ENCODE data around the gene DAPK1. TPM values are rescaled to one million over a fixed set of nuclear protein-coding genes. Genes with fewer than 3 reads are reported as not detected.

DAPK1 gene
- total and polyA plus RNA-seq, 2 experiments from 2014 or later: 44.4 to 62.3 TPM

DNA sequence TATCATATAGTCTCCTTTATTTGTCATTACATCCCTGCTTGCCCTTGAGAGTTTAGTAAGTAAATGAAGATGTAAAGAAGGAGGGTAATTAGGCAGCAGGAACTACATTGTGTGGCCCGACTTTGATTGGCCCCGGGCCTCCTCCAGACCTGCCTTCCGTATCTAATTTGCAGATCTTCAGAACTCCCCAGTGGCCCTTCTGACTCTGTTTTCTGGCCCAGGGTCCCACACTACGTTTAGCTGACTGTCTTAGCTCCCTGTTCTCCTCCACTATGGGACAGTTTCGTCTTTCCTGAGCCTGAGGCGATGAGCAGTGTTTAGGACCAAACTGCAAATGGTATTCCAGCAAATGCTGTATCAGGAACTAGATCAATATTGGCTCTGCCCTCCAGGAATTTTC is 206.7 kb downstream of the DAPK1 start:
- no peaks in the 10 kb centered on the region for H4K20me1 ChIP-seq (ENCODE audit: insufficient read depth, poor library complexity, severe bottlenecking)
- H3K4me3 ChIP-seq: no peak overlapping the region
- no peaks in the 10 kb centered on the region for H3K27me3 ChIP-seq
- H2AFZ ChIP-seq: no peak overlapping the region
- H3K4me1 ChIP-seq (ENCODE audit: insufficient read depth): peaks cover 3% of the 10 kb centered on the region
- H3K27ac ChIP-seq: peak overlapping the region; percentile 55
- WGBS (ENCODE audit: low lambda C conversion rate, missing lambda C conversion rate): 71% methylated on average over 6 of the region's 6 CpGs
- no peak for DNase-seq (ENCODE audit: low spot score)
- no peaks in the 10 kb centered on the region for H3K9me2 ChIP-seq (replicated peaks; ENCODE audit: insufficient read depth)
- H3K36me3 ChIP-seq (replicated peaks; ENCODE audit: insufficient read depth, low read depth): no peaks in the 10 kb centered on the region
- TF ChIP-seq EZH2 (IDR thresholded peaks at IDR 0.05; ENCODE audit: borderline replicate concordance) (no peak), EZH2phosphoT487 (IDR thresholded peaks at IDR 0.05; ENCODE audit: low read depth, severe bottlenecking, unreplicated experiment) (no peak)
- TF ChIP-seq, protein P1, sequence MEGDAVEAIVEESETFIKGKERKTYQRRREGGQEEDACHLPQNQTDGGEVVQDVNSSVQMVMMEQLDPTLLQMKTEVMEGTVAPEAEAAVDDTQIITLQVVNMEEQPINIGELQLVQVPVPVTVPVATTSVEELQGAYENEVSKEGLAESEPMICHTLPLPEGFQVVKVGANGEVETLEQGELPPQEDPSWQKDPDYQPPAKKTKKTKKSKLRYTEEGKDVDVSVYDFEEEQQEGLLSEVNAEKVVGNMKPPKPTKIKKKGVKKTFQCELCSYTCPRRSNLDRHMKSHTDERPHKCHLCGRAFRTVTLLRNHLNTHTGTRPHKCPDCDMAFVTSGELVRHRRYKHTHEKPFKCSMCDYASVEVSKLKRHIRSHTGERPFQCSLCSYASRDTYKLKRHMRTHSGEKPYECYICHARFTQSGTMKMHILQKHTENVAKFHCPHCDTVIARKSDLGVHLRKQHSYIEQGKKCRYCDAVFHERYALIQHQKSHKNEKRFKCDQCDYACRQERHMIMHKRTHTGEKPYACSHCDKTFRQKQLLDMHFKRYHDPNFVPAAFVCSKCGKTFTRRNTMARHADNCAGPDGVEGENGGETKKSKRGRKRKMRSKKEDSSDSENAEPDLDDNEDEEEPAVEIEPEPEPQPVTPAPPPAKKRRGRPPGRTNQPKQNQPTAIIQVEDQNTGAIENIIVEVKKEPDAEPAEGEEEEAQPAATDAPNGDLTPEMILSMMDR (IDR thresholded peaks at IDR 0.05; ENCODE audit: poor library complexity): no peak
- no peak overlapping the region for H3K4me2 ChIP-seq
- no peaks in the 10 kb centered on the region for H3K79me2 ChIP-seq
- no peaks in the 10 kb centered on the region for H3K9me3 ChIP-seq (ENCODE audit: low read depth)

DNA sequence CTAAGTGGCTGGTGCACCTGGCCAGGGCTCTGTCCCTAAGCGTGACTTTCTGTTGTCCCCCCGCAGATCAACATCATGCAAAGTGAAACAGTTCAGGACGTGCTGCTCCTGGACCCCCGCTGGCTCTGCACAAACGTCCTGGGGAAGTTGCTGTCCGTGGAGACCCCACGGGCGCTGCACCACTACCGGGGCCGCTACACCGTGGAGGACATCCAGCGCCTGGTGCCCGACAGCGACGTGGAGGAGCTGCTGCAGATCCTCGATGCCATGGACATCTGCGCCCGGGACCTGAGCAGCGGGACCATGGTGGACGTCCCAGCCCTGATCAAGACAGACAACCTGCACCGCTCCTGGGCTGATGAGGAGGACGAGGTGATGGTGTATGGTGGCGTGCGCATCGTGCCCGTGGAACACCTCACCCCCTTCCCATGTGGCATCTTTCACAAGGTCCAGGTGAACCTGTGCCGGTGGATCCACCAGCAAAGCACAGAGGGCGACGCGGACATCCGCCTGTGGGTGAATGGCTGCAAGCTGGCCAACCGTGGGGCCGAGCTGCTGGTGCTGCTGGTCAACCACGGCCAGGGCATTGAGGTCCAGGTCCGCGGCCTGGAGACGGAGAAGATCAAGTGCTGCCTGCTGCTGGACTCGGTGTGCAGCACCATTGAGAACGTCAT is 208.5 kb downstream of the DAPK1 start:
- no peak for DNase-seq (ENCODE audit: low spot score)
- H3K4me2 ChIP-seq: no peak overlapping the region
- 96% methylated on average over 38 of the region's 39 CpGs for WGBS (ENCODE audit: low lambda C conversion rate, missing lambda C conversion rate)
- H2AFZ ChIP-seq: no peak overlapping the region
- H3K79me2 ChIP-seq: no peaks in the 10 kb centered on the region
- no peaks in the 10 kb centered on the region for H3K36me3 ChIP-seq (replicated peaks; ENCODE audit: insufficient read depth, low read depth)
- no peaks in the 10 kb centered on the region for H4K20me1 ChIP-seq (ENCODE audit: insufficient read depth, poor library complexity, severe bottlenecking)
- no peak overlapping the region for H3K27ac ChIP-seq
- TF ChIP-seq EZH2phosphoT487 (IDR thresholded peaks at IDR 0.05; ENCODE audit: low read depth, severe bottlenecking, unreplicated experiment): no peak
- TF ChIP-seq, protein P1 (IDR thresholded peaks at IDR 0.05; ENCODE audit: poor library complexity): no peak
- TF ChIP-seq EZH2 (IDR thresholded peaks at IDR 0.05; ENCODE audit: borderline replicate concordance): no peak
- no peaks in the 10 kb centered on the region for H3K27me3 ChIP-seq
- no peaks in the 10 kb centered on the region for H3K9me3 ChIP-seq (ENCODE audit: low read depth)
- H3K4me1 ChIP-seq (ENCODE audit: insufficient read depth): peaks cover 18% of the 10 kb centered on the region
- H3K4me3 ChIP-seq: no peak overlapping the region
- no peaks in the 10 kb centered on the region for H3K9me2 ChIP-seq (replicated peaks; ENCODE audit: insufficient read depth)

DNA sequence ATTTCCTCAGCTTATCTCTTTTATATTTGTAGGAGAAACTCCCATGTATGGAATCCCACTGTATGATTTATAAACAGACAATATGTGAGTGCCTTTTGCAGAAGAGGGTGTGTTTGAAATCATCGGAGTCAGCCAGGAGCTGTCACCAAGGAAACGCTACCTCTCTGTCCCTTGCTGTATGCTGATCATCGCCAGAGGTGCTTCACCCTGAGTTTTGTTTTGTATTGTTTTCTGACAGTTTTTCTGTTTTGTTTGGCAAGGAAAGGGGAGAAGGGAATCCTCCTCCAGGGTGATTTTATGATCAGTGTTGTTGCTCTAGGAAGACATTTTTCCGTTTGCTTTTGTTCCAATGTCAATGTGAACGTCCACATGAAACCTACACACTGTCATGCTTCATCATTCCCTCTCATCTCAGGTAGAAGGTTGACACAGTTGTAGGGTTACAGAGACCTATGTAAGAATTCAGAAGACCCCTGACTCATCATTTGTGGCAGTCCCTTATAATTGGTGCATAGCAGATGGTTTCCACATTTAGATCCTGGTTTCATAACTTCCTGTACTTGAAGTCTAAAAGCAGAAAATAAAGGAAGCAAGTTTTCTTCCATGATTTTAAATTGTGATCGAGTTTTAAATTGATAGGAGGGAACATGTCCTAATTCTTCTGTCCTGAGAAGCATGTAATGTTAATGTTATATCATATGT is 210.3 kb downstream of the DAPK1 start:
- no peak for DNase-seq (ENCODE audit: low spot score)
- WGBS (ENCODE audit: low lambda C conversion rate, missing lambda C conversion rate): 86% methylated on average over 6 of the region's 6 CpGs
- H3K9me2 ChIP-seq (replicated peaks; ENCODE audit: insufficient read depth): no peaks in the 10 kb centered on the region
- H3K79me2 ChIP-seq: no peaks in the 10 kb centered on the region
- H4K20me1 ChIP-seq (ENCODE audit: insufficient read depth, poor library complexity, severe bottlenecking): no peaks in the 10 kb centered on the region
- TF ChIP-seq, protein P1 (IDR thresholded peaks at IDR 0.05; ENCODE audit: poor library complexity): no peak
- TF ChIP-seq EZH2 (IDR thresholded peaks at IDR 0.05; ENCODE audit: borderline replicate concordance): no peak
- TF ChIP-seq EZH2phosphoT487 (IDR thresholded peaks at IDR 0.05; ENCODE audit: low read depth, severe bottlenecking, unreplicated experiment): no peak
- peaks cover 33% of the 10 kb centered on the region for H3K4me1 ChIP-seq (ENCODE audit: insufficient read depth)
- no peaks in the 10 kb centered on the region for H3K9me3 ChIP-seq (ENCODE audit: low read depth)
- no peak overlapping the region for H3K4me2 ChIP-seq
- no peaks in the 10 kb centered on the region for H3K27me3 ChIP-seq
- no peak overlapping the region for H3K27ac ChIP-seq
- no peaks in the 10 kb centered on the region for H3K36me3 ChIP-seq (replicated peaks; ENCODE audit: insufficient read depth, low read depth)
- no peak overlapping the region for H3K4me3 ChIP-seq
- no peak overlapping the region for H2AFZ ChIP-seq
